Esophagus squamous epithelium (tissue), 4 donors: ENCODE measurements around the gene TSSK3.

Source experiments
- CTCF ChIP-seq, 6 experiments: fragments of 450-650 bp in 4 of 6; fragments of 200-600 bp in 2 of 6; sonication (generic) in 2 of 6; IDR thresholded peaks; one replicate each; pipeline ENCODE4 v1.5.1; 2016 to 2019; ENCODE audit warnings: antibody characterized with exemption in 6 of 6, mild to moderate bottlenecking in 4 of 6, moderate library complexity in 4 of 6
- POLR2A ChIP-seq, 4 donors: fragments of 450-650 bp; IDR thresholded peaks; one replicate each; pipeline ENCODE4 v1.6.1; 2017; ENCODE audit warnings: antibody characterized with exemption in 4 of 4, mild to moderate bottlenecking in 4 of 4, moderate library complexity in 3 of 4

GRCh38 chr1:32411261-32411660, 48.9 kb downstream of the TSSK3 start:
- TF ChIP-seq CTCF (IDR thresholded peaks at IDR 0.05): no peak
- TF ChIP-seq POLR2A (IDR thresholded peaks at IDR 0.05): no peak
